Gastroesophageal sphincter (tissue), 3 donors: Measurements from ENCODE around the gene FDX1.

Source experiments
- EP300 ChIP-seq: sonication (generic); formaldehyde crosslinking; IDR thresholded peaks from one replicate; pipeline ENCODE4 v1.6.1; 2017; ENCODE audit warnings: antibody characterized with exemption, mild to moderate bottlenecking
- POLR2A ChIP-seq, 2 donors: fragments of 450-650 bp; IDR thresholded peaks; one replicate each; pipeline ENCODE4 v1.6.1; 2017; ENCODE audit warnings: antibody characterized with exemption in 2 of 2, mild to moderate bottlenecking in 2 of 2, moderate library complexity in 1 of 2
- POLR2AphosphoS5 ChIP-seq: sonication (generic); formaldehyde crosslinking; IDR thresholded peaks from one replicate; pipeline ENCODE4 v1.6.1; 2017; ENCODE audit warnings: antibody characterized with exemption
- TF ChIP-seq, protein P1 (sequence below), 4 experiments: fragments of 200-600 bp in 2 of 4; fragments of 450-650 bp in 2 of 4; sonication (generic) in 1 of 4; IDR thresholded peaks; one replicate each; pipeline ENCODE4 v1.5.1; 2017 to 2019; ENCODE audit warnings: antibody characterized with exemption in 4 of 4, mild to moderate bottlenecking in 2 of 4, moderate library complexity in 2 of 4

GRCh38 chr11:110392056-110392455, 37.7 kb upstream of the FDX1 start:
- TF ChIP-seq, protein P1, sequence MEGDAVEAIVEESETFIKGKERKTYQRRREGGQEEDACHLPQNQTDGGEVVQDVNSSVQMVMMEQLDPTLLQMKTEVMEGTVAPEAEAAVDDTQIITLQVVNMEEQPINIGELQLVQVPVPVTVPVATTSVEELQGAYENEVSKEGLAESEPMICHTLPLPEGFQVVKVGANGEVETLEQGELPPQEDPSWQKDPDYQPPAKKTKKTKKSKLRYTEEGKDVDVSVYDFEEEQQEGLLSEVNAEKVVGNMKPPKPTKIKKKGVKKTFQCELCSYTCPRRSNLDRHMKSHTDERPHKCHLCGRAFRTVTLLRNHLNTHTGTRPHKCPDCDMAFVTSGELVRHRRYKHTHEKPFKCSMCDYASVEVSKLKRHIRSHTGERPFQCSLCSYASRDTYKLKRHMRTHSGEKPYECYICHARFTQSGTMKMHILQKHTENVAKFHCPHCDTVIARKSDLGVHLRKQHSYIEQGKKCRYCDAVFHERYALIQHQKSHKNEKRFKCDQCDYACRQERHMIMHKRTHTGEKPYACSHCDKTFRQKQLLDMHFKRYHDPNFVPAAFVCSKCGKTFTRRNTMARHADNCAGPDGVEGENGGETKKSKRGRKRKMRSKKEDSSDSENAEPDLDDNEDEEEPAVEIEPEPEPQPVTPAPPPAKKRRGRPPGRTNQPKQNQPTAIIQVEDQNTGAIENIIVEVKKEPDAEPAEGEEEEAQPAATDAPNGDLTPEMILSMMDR (IDR thresholded peaks at IDR 0.05) = no peak
- TF ChIP-seq POLR2AphosphoS5 (no peak), POLR2A (IDR thresholded peaks at IDR 0.05) (no peak), EP300 (no peak)
